ENCODE measurements around the gene PAX5.

GRCh38 chr9:36893184-36893583, 140.9 kb downstream of the PAX5 start:
- TF ChIP-seq CTCF (IDR thresholded peaks at IDR 0.05) = no peak
- no peak for TF ChIP-seq POLR2A (IDR thresholded peaks at IDR 0.05)
